SJCRH30 (cell line): ENCODE data around the gene GPA33. TPM values are rescaled to one million over a fixed set of nuclear protein-coding genes. Genes with fewer than 3 reads are reported as not detected.
"Not testable (repeated sequence)": the region's sequence is repeated elsewhere in the genome, so short reads cannot be mapped to it uniquely, and the experiment has no call there.

Source experiments
- DNase-seq, 2 experiments: peaks; one replicate each; pipeline ENCODE4 v3.0.0-alpha.2; 2015 to 2020
- H3K27ac ChIP-seq: fragments of 250-450 bp; sonication (Bioruptor Pico); 2 replicates; pipeline ENCODE4 v1.5.1; 2020; ENCODE audit warnings: mild to moderate bottlenecking, moderate library complexity
- H3K27me3 ChIP-seq: fragments of 250-450 bp; sonication (Bioruptor Pico); 2 replicates; pipeline ENCODE4 v1.5.1; 2020; ENCODE audit warnings: mild to moderate bottlenecking, moderate library complexity
- H3K36me3 ChIP-seq: fragments of 250-450 bp; sonication (Bioruptor Pico); 2 replicates; pipeline ENCODE4 v1.5.1; 2020; ENCODE audit warnings: mild to moderate bottlenecking, moderate library complexity
- H3K4me1 ChIP-seq: fragments of 250-450 bp; sonication (Bioruptor Pico); 2 replicates; pipeline ENCODE4 v1.5.1; 2020; ENCODE audit warnings: mild to moderate bottlenecking, moderate library complexity
- H3K4me3 ChIP-seq: fragments of 250-450 bp; sonication (Bioruptor Pico); 2 replicates; pipeline ENCODE4 v1.5.1; 2020; ENCODE audit warnings: mild to moderate bottlenecking, moderate library complexity
- H3K9me3 ChIP-seq: fragments of 250-450 bp; sonication (Bioruptor Pico); replicated peaks from 2 replicates; pipeline ENCODE4 v1.5.1; 2020; ENCODE audit warnings: mild to moderate bottlenecking, moderate library complexity
- total RNA-seq: library from RNA; depleted of rRNA; stranded (reverse); fragments of >200 nt; shearing (Covaris generic); gene quantifications from 2 replicates; pipeline ENCODE4 v1.2.3, GENCODE V29; 2014

The GPA33 gene
- total RNA-seq, 1 experiment from 2014 or later = 0.14 TPM

DNA sequence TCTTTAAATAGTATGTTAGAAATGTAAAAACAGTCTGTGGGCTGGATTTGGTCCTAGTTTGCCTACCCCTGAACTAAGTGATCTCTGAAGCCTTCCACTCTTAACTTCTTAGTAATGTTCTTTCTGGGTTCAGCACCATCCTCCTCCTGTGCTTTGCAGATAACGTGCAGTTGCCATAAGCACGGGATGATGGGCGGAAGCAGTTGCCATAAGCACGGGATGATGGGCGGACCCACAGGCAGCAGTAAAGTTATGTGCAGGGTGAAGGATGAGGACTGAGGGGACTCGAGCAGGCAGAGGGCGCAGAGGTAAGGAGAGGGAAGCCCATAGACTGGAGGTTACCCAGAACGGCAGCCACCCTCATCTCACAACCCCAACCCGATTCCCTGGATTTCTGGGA, 25.6 kb downstream of the GPA33 start:
- Histone ChIP-seq H3K4me1 (no peaks in the 10 kb centered on the region), H3K27me3 (no peaks in the 10 kb centered on the region), H3K9me3 (no peaks in the 10 kb centered on the region), H3K36me3 (no peaks in the 10 kb centered on the region), H3K27ac (no peak overlapping the region), H3K4me3 (no peak overlapping the region)
- peak; percentile 57 to 63 for DNase-seq

DNA sequence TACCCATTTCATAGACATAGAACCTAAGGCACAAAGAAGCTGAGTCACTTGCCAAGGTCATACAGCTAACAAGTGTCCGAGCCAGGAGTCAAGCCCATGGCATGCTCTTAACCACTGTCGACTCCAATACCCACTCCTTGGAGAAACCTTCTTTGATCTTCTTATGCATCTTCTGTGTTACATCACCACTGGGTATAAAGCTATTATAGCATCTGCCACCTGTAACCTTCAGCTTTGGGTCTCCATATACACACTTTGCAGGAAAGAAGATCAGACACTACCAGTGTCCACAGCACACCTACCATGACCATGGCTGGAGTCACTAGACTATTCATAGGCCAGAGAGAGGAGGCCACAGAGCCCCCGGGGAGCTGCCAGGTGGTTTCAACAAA, 29.1 kb downstream of the GPA33 start:
- Histone ChIP-seq H3K4me1 (no peaks in the 10 kb centered on the region), H3K36me3 (no peaks in the 10 kb centered on the region), H3K27me3 (no peaks in the 10 kb centered on the region), H3K27ac (no peak overlapping the region), H3K4me3 (no peak overlapping the region), H3K9me3 (no peaks in the 10 kb centered on the region)
- DNase-seq = no peak

DNA sequence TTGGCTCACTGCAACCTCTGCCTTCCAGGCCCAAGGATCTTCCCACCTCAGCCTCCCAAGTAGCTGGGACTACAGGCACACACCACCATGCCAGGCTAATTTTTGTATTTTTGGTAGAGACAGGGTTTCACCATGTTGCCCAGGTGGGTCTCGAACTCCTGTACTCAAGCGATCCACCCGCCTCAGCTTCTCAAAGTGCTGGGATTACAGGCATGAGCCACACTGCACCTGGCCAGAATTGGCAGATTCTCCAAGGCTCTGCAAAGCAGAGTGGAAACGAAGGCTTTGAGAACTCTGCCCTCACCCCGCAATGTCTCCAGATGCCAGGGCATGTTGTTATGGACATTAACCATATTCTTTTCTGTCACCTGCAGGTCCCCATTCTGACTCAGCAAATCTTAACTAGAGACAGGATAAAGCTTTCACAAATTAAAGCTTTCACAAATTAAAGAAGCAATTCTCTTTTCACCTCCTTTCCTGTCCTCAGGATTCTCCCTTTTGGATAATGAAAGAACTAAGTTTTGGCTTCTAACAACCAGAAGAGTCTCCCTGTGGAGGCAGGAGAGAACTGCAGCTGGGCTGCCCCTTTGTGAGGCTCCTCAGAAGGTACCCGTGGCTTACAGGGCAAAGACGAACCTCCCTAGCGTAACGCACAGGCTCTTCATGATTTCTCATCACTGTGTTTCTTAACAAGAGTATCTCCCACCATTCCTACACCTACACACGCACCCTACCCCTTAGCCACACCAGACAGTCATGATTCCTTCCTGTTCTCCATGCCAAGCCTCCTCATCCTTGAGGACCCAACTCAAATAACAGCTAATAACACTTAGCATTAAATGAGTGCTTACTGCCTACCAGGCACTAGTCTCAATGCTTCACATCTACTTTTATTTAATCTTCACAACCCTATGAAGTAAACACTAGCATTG, 29.8 kb downstream of the GPA33 start:
- DNase-seq = no peak
- Histone ChIP-seq H3K4me1 (no peaks in the 10 kb centered on the region), H3K4me3 (no peak overlapping the region), H3K27me3 (no peaks in the 10 kb centered on the region), H3K9me3 (no peaks in the 10 kb centered on the region), H3K27ac (no peak overlapping the region), H3K36me3 (no peaks in the 10 kb centered on the region)

DNA sequence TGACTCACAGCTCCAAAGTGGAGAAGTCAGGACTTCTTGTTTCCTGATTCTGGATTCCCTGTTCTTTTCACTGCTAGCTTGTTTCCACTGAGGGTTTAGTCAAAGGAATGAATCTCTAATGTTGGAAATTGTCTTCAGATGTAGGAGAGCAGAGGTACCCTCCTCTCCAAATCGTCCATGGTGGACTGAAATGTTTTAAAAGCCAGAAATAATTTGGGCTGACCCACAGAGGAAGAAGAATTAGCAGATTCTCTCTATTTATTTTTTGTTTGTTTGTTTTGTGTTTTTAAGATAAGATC, 30.4 kb downstream of the GPA33 start:
- Histone ChIP-seq H3K9me3 (no peaks in the 10 kb centered on the region), H3K4me1 (no peaks in the 10 kb centered on the region), H3K36me3 (no peaks in the 10 kb centered on the region), H3K4me3 (no peak overlapping the region), H3K27me3 (no peaks in the 10 kb centered on the region), H3K27ac (no peak overlapping the region)
- no peak for DNase-seq

DNA sequence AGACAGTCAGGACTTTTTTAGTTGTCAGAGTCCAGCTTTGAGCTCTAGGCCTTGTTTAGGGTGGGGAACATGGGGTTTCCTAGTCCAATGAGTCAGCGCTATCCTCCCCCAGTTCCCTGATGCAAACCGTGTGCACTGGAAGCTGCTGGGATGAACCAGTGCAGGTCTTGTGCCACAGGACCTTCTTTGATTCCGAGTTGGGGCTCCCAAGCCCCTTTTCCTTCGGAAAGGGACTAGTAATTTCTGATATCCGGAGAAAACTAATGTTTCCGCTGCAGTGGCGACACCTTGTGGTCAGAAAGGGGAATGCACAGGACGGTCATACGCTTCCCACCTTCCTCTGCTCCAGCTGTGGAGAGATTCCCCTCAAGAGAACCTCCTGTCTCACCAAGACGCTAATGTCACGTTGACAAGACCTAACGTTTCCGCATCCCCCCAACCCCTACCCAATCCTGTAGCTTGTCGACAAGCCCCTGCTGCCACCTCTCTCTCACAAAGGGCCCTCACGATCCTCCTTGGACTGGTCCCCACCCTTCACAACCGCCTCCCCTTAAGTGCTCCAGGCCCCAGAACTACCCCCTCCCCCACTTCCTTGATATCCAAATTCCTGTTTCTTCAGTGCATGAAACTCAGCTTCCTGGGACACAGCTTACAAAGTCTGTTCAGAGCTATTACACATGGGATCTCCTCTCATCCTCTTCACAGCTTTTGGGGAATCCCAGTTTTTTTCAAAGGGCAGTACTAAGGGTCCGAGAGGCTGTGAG, 30.9 kb downstream of the GPA33 start:
- peak; percentile 53 to 84 for DNase-seq
- Histone ChIP-seq H3K27me3 (no peaks in the 10 kb centered on the region), H3K27ac (no peak overlapping the region), H3K9me3 (no peaks in the 10 kb centered on the region), H3K4me3 (0 out of 2 replicates have a peak overlapping the region, but pooled peaks have one; percentile 11), H3K36me3 (no peaks in the 10 kb centered on the region), H3K4me1 (no peaks in the 10 kb centered on the region)

DNA sequence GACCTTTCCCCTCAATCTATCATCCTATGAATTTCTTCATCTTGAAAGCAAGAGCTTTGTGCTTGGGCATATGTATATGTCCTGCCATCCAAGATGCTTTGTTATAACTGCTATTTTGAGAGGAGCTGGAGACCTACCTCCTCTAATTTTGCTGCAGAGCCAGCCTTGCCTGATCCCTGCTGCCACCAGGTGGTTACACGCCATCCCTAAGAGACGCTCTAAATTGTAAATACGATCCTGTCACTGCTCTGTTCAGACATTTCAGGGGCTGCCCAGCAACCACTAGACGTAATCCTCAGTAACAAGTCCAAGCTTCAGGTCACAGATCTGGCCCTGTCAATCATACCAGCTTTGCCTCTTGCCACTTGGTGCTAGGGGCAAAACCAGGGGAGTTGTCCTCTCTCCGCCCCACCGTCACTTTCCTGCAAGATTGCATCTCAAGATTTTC, 32.9 kb downstream of the GPA33 start:
- DNase-seq = peak; percentile 33 to 60
- Histone ChIP-seq H3K4me1 (no peaks in the 10 kb centered on the region), H3K27ac (no peak overlapping the region), H3K9me3 (no peaks in the 10 kb centered on the region), H3K4me3 (no peak overlapping the region), H3K27me3 (no peaks in the 10 kb centered on the region), H3K36me3 (no peaks in the 10 kb centered on the region)

DNA sequence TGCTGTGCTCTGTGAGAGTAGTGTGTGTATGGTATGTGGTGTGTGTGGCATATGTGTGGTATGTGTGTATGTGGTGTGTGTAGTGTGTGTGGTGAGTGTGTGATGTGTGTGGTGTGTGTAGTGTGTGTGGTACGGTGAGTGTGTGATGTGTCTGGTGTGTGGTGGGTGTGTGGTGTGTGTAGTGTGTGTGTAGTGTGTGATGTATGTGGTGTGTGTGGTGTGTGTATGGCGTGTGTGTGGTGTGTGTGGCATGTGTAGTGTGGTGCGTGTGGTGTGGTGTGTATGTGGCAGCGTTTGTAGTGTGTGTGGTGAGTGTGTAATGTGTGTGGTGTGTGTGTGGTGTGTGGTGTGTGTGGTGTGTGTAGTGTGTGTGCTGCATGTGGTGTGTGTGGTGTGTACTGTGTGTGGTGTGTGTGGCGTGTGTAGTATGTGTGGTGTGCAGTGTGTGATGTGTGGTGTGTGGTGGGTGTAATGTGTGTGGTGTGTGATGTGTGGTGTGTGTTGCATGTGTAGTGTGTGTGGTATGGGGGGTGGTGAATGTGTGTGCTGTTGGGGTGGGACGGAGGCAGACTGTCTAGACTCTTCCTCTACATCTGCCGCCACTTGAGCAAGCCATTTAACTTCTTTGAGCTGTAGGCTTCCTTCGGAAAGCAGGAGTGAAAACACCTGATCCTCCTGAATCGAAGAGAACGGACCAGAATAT, 33.5 kb downstream of the GPA33 start:
- no peaks in the 10 kb centered on the region for H3K36me3 ChIP-seq
- no peaks in the 10 kb centered on the region for H3K27me3 ChIP-seq
- H3K27ac ChIP-seq = no peak overlapping the region
- DNase-seq = no peak
- H3K4me3 ChIP-seq = no peak overlapping the region
- H3K4me1 ChIP-seq = no peaks in the 10 kb centered on the region
- no peaks in the 10 kb centered on the region for H3K9me3 ChIP-seq

DNA sequence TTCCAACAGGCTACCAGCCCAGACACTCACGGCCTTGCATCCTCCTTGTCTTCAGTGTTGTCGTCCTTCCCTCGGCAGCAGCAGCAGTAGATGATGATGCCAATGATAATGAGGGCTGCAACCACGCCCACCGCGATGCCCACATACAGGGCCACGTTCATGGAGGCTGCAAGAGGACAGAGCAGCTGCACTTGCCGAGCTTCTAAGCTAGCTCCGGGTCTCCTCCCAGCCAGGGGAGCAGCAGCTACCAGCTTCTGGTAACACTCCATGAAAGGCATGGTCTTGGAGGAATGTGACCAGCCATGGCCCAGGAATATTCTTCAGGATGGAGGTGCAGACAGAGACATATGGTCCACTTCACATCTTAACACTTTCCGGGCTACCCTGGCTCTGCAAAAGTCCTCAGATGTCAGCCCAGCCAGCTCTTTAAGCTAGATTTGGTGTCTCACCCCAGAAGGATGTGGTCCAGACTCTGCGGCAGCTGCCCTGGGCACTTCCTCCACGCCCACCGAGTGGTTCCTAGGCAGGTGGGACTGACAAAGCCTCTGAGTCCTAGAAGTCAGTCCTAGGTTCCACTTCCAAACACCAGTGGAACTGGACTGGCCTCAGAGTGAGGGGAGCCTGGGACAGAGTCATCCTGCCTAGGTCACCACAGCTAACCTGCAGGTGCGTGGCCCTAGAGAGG, 35.1 kb downstream of the GPA33 start:
- peak in 1 of 2 experiments; percentile 19 for DNase-seq
- H3K4me1 ChIP-seq = no peaks in the 10 kb centered on the region
- no peak overlapping the region for H3K27ac ChIP-seq
- no peaks in the 10 kb centered on the region for H3K36me3 ChIP-seq
- no peaks in the 10 kb centered on the region for H3K27me3 ChIP-seq
- H3K9me3 ChIP-seq = no peaks in the 10 kb centered on the region
- H3K4me3 ChIP-seq = no peak overlapping the region

DNA sequence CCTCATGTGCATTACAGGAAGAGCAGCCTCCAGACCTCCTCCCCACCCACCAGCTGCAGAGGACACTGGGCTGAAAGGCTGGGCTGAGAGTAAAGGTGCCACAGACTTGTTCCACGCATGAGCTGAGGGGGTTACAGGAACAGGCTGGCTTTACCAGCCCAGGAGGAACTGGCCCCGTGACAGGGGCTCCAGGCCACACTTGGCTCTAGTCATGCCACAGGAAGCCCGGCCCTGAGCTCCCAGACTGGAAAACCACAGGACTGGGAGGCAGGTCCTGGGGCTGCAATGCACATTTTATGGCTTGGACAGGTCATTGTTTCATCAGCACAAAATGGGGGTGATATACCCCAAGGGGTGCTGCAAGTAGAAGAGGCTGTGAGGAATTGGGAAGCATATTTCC, 35.6 kb downstream of the GPA33 start:
- Histone ChIP-seq H3K4me1 (no peaks in the 10 kb centered on the region), H3K9me3 (no peaks in the 10 kb centered on the region), H3K36me3 (no peaks in the 10 kb centered on the region), H3K27me3 (no peaks in the 10 kb centered on the region), H3K27ac (no peak overlapping the region), H3K4me3 (no peak overlapping the region)
- no peak for DNase-seq

GRCh38 chr1:167052389-167052788, 37.8 kb downstream of the GPA33 start:
- no peaks in the 10 kb centered on the region for H3K9me3 ChIP-seq
- H3K36me3 ChIP-seq = no peaks in the 10 kb centered on the region
- DNase-seq = peak in 1 of 2 experiments; percentile 17
- no peak overlapping the region for H3K4me3 ChIP-seq
- H3K27me3 ChIP-seq = no peaks in the 10 kb centered on the region
- no peaks in the 10 kb centered on the region for H3K4me1 ChIP-seq
- H3K27ac ChIP-seq = no peak overlapping the region

DNA sequence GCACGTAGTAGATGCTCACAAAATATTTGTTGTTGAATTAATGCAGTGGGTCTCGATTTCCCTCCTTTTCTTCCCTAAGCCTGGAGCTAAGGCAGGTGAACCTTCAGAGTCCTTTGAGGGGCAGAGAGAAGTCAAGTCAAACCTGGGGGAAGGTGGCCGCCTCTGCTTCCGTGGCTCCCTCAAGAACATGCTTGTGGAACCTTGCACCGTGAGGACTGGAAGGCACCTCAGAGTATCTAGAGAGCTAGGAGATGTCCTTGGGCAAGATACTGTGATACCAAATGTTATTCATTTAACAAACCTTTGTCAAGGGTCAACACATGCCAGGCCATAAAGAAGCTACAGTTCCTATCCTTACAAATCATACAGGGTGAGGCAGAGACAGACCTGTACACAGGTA, 38.3 kb downstream of the GPA33 start:
- Histone ChIP-seq H3K27me3 (no peaks in the 10 kb centered on the region), H3K36me3 (no peaks in the 10 kb centered on the region), H3K4me1 (no peaks in the 10 kb centered on the region), H3K4me3 (no peak overlapping the region), H3K9me3 (no peaks in the 10 kb centered on the region), H3K27ac (no peak overlapping the region)
- no peak for DNase-seq

DNA sequence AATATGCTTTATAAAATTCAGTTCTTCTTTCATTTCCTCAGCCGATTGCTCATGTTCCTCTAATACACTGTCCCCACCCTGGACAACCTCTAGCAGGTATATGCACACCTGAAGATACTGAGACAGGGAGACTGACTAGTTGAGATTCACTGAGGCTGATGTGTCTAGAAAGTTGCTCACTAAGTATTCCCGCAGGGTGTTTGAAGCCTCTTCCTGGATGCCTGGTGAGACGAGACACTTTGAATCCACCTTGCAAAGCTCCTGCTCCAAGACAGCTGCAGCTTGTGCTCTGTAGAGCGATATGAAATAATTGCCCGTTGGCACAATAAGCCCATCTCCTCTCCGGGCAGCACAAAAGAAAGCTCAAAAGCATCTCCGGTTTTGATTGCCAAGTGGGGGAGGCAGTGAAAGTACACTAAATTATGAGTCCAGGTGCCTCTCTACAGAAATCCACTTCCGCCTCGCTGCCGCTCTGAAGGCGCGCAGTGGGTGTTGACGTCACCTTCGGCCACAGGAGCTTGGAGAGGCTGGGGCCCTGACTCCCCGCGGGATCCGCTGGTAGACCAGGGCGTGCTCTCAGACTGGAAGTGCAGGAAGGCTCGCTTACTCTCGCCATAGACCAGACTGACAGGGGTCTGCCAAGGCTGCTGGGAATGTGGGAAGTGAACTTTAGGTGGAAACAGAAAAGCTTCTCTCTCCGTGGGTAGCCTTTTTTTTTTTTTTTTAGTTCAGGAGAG, 46.3 kb downstream of the GPA33 start:
- H3K27me3 ChIP-seq = no peaks in the 10 kb centered on the region
- H3K4me3 ChIP-seq = peak overlapping the region; percentile 53
- peak; percentile 71 to 81 for DNase-seq
- no peak overlapping the region for H3K27ac ChIP-seq
- no peaks in the 10 kb centered on the region for H3K9me3 ChIP-seq
- H3K36me3 ChIP-seq = no peaks in the 10 kb centered on the region
- no peaks in the 10 kb centered on the region for H3K4me1 ChIP-seq

DNA sequence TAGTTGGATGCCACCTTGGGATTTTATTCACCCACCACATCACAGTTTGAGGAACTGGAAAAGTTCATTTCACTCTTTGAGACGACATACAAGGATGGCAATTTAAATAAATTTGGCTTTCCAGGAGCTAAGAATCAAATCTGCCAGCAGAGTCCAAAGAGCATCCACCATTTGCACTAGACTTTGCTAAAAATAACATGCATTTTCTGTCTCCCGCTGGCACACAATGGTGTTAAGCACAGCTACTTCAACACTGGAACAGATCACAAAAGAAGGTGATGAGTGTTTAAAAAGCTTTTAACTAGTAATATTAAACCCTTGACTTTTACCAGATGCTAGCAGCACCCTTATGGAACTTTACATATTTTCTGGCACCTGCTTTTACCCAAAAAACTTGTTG, 56.5 kb downstream of the GPA33 start:
- no peaks in the 10 kb centered on the region for H3K36me3 ChIP-seq
- no peaks in the 10 kb centered on the region for H3K9me3 ChIP-seq

DNA sequence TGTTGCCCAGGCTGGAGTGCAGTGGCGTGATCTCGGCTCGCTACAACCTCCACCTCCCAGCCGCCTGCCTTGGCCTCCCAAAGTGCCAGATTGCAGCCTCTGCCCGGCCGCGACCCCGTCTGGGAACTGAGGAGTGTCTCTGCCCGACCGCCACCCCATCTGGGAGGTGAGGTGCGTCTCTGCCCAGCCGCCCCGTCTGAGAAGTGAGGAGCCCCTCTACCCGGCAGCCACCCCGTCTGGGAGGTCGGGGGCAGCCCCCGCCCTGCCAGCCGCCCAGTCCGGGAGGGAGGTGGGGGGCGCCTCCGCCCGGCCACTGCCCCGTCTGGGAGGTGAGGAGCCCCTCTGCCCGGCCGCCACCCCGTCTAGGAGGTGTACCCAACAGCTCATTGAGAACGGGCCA, 60.6 kb downstream of the GPA33 start:
- H3K4me1 ChIP-seq, H3K9me3 ChIP-seq, H3K27ac ChIP-seq, H3K36me3 ChIP-seq, H3K4me3 ChIP-seq, DNase-seq, H3K27me3 ChIP-seq: not testable (repeated sequence)

More for the DNA sequence above, 56.5 kb downstream of the GPA33 start:
- Histone ChIP-seq H3K27me3 (no peaks in the 10 kb centered on the region), H3K27ac (no peak overlapping the region), H3K4me1 (no peaks in the 10 kb centered on the region), H3K4me3 (no peak overlapping the region)
- DNase-seq = no peak
